CD4-positive, alpha-beta T cell treated with Interleukin-4 for 1 hour (primary cell): ENCODE results near the gene TRO.

Experiments used
- DNase-seq, 2 donors: peaks; one replicate each; pipeline ENCODE4 v3.0.0-alpha.2; 2020 to 2022

TRO gene

GRCh38 chrX:54920610-54921426, at the start of gene TRO:
TSS of gene TRO (plus strand) at chrX:54920824. CDS start at chrX:54922247, 1,423 bp downstream.
- DNase-seq = no peak

- DNase-seq = no peak
These were observed 34.9 kb upstream of the TRO start for GRCh38 chrX:54885740-54886139.

- peak; percentile 29 to 50 for DNase-seq
These were observed 29.1 kb upstream of the TRO start for GRCh38 chrX:54891573-54891972.

GRCh38 chrX:54894159-54894558, 26.5 kb upstream of the TRO start:
- no peak for DNase-seq

GRCh38 chrX:54909941-54910340, 10.7 kb upstream of the TRO start:
- DNase-seq = no peak

- DNase-seq = peak; percentile 55 to 61
These were observed 900 bp downstream of the TRO start for GRCh38 chrX:54921427-54922021.

- no peak for DNase-seq
These were observed 1.9 kb downstream of the TRO start for GRCh38 chrX:54922547-54922946.

- no peak for DNase-seq
These were observed 2.8 kb downstream of the TRO start for GRCh38 chrX:54923376-54923775.

GRCh38 chrX:54926978-54927377, 6.4 kb downstream of the TRO start:
- DNase-seq = no peak

- DNase-seq = no peak
These were observed 8.3 kb downstream of the TRO start for GRCh38 chrX:54928876-54929275.

- no peak for DNase-seq
These were observed 9.8 kb downstream of the TRO start for GRCh38 chrX:54930291-54931049.

GRCh38 chrX:54931107-54931506, 10.5 kb downstream of the TRO start:
- no peak for DNase-seq

- no peak for DNase-seq
These were observed 12.7 kb downstream of the TRO start for GRCh38 chrX:54933150-54933826.

- DNase-seq = no peak
These were observed 13.4 kb downstream of the TRO start for GRCh38 chrX:54934058-54934457.

GRCh38 chrX:54934890-54935289, 14.3 kb downstream of the TRO start:
- no peak for DNase-seq

GRCh38 chrX:54935306-54935705, 14.7 kb downstream of the TRO start:
- DNase-seq = no peak

- no peak for DNase-seq
These were observed 16.8 kb downstream of the TRO start for GRCh38 chrX:54937416-54937815.

- no peak for DNase-seq
These were observed 24.2 kb downstream of the TRO start for GRCh38 chrX:54944816-54945215.

- DNase-seq = no peak
These were observed 24.6 kb downstream of the TRO start for GRCh38 chrX:54945224-54945623.

- no peak for DNase-seq
These were observed 30.2 kb downstream of the TRO start for GRCh38 chrX:54950730-54951375.

GRCh38 chrX:54961750-54962149, 41.1 kb downstream of the TRO start:
- no peak for DNase-seq

- peak in 1 of 2 donors; percentile 5 for DNase-seq
These were observed 44.3 kb downstream of the TRO start for GRCh38 chrX:54964766-54965497.
